H1 (cell line): ENCODE results near the gene UBE2F. TPM values are rescaled to one million over a fixed set of nuclear protein-coding genes. Genes with fewer than 3 reads are reported as not detected.

ENCODE experiments used
- CTCF ChIA-PET: fragments of 300-600 bp; sonication (Branson Sonifier 250); formaldehyde crosslinking; loops from one replicate; lab custom pipeline; 2021; ENCODE audit not compliant: partially characterized antibody; lab: Charles Lee
- POLR2A ChIA-PET: fragments of 300-600 bp; sonication (Branson Sonifier 250); formaldehyde crosslinking; loops from one replicate; lab custom pipeline; 2021; ENCODE audit warnings: inconsistent platforms; ENCODE audit not compliant: partially characterized antibody; lab: Charles Lee
- DNase-seq, 2 experiments: peaks; one replicate each; pipeline versions ENCODE4 v3.0.0 to v3.0.0-alpha.2; 2010 to 2022; ENCODE audit warnings: low spot score in 2 of 2, low read depth in 1 of 2, mixed read lengths in 1 of 2
- FAIRE-seq: peaks from 2 replicates; lab custom pipeline; 2011; peaks lifted over from hg19 to GRCh38; lab: Jason Lieb, UNC
- H2AFZ ChIP-seq: 2 replicates; pipeline ENCODE4 v1.8.1; 2012; ENCODE audit warnings: low read length, inconsistent platforms
- H2AK5ac ChIP-seq: 2 replicates; pipeline ENCODE4 v1.6.1; 2013; ENCODE audit warnings: low read depth, low read length
- H2BK120ac ChIP-seq: replicated peaks from 2 replicates; pipeline ENCODE3; 2013; ENCODE audit warnings: low read depth, low read length, inconsistent platforms
- H2BK12ac ChIP-seq: 2 replicates; pipeline ENCODE4 v1.6.1; 2013; ENCODE audit warnings: low read depth, low read length
- H2BK15ac ChIP-seq: 2 replicates; pipeline ENCODE4 v1.6.1; 2013; ENCODE audit warnings: low read length
- H2BK20ac ChIP-seq: 2 replicates; pipeline ENCODE4 v1.6.1; 2013; ENCODE audit warnings: low read length
- H2BK5ac ChIP-seq: 2 replicates; pipeline ENCODE4 v1.6.1; 2013; ENCODE audit warnings: low read depth, low read length
- H3K14ac ChIP-seq: 2 replicates; pipeline ENCODE4 v1.6.1; 2013; ENCODE audit warnings: inconsistent platforms; ENCODE audit not compliant: insufficient read length
- H3K18ac ChIP-seq: 2 replicates; pipeline ENCODE4 v1.6.1; 2013; ENCODE audit warnings: low read length; ENCODE audit errors: extremely low read depth
- H3K23ac ChIP-seq: 2 replicates; pipeline ENCODE4 v1.6.1; 2013; ENCODE audit warnings: inconsistent platforms; ENCODE audit not compliant: insufficient read length
- H3K23me2 ChIP-seq: 2 replicates; pipeline ENCODE4 v1.6.1; 2013; ENCODE audit warnings: low read depth, low read length
- H3K27ac ChIP-seq: 2 replicates; pipeline ENCODE4 v1.6.1; 2011; ENCODE audit warnings: low read depth, low read length, inconsistent platforms
- H3K27me3 ChIP-seq, 4 experiments: replicated peaks in 1 of 4; 1 replicate in 1 of 4; 2 replicates in 3 of 4; pipeline versions ENCODE4 v1.6.1 to v1.8.1; 2011 to 2013; ENCODE audit warnings: low read length in 3 of 4, mild to moderate bottlenecking in 3 of 4, inconsistent platforms in 2 of 4, mixed read lengths in 2 of 4, moderate library complexity in 1 of 4; ENCODE audit not compliant: control insufficient read depth in 3 of 4, insufficient read depth in 3 of 4; ENCODE audit errors: extremely low read depth in 1 of 4
- H3K36me3 ChIP-seq, 4 experiments: 2 replicates each; pipeline versions ENCODE4 v1.6.1 to v1.8.1; 2011 to 2013; ENCODE audit warnings: mild to moderate bottlenecking in 4 of 4, low read length in 3 of 4, moderate library complexity in 2 of 4, control low read depth in 1 of 4, inconsistent platforms in 1 of 4; ENCODE audit not compliant: insufficient read depth in 4 of 4, control insufficient read depth in 2 of 4
- H3K4ac ChIP-seq: replicated peaks from 2 replicates; pipeline ENCODE3; 2013; ENCODE audit warnings: low read length, low read depth, mixed read lengths, inconsistent platforms; ENCODE audit not compliant: insufficient read length
- H3K4me1 ChIP-seq, 4 experiments: replicated peaks in 1 of 4; 1 replicate in 1 of 4; 2 replicates in 3 of 4; pipeline versions ENCODE4 v1.6.1 to v1.8.1; 2011 to 2013; ENCODE audit warnings: low read length in 3 of 4, inconsistent platforms in 2 of 4, mixed read lengths in 1 of 4; ENCODE audit not compliant: insufficient read depth in 4 of 4, control insufficient read depth in 3 of 4
- H3K4me2 ChIP-seq, 2 experiments: 2 replicates each; pipeline versions ENCODE4 v1.6.1 to v1.8.1; 2011 to 2013; ENCODE audit warnings: low read depth in 2 of 2, low read length in 2 of 2, control low read depth in 1 of 2, inconsistent platforms in 1 of 2, mild to moderate bottlenecking in 1 of 2; ENCODE audit not compliant: insufficient read depth in 1 of 2
- H3K4me3 ChIP-seq, 4 experiments: fragments of 200-600, 300-600 bp in 1 of 4; sonication (generic), shearing (Covaris generic), sonication (Bioruptor Twin) in 1 of 4; 2 replicates each; pipeline versions ENCODE4 v1.5.1 to v1.8.1; 2011 to 2016; ENCODE audit warnings: low read length in 4 of 4, low read depth in 3 of 4, control low read depth in 2 of 4, inconsistent platforms in 2 of 4, mild to moderate bottlenecking in 2 of 4, mixed read lengths in 1 of 4, moderate library complexity in 1 of 4; ENCODE audit not compliant: insufficient read depth in 2 of 4; ENCODE audit errors: extremely low read depth in 1 of 4
- H3K56ac ChIP-seq: replicated peaks from 2 replicates; pipeline ENCODE3; 2013; ENCODE audit warnings: low read depth, mild to moderate bottlenecking, mixed read lengths, low read length, inconsistent platforms; ENCODE audit not compliant: insufficient read length
- H3K79me1 ChIP-seq: 2 replicates; pipeline ENCODE4 v1.6.1; 2013; ENCODE audit warnings: low read depth, low read length, control low read depth
- H3K79me2 ChIP-seq, 2 experiments: 2 replicates each; pipeline versions ENCODE4 v1.6.1 to v1.8.1; 2012 to 2013; ENCODE audit warnings: low read length in 2 of 2, mild to moderate bottlenecking in 2 of 2, inconsistent platforms in 1 of 2; ENCODE audit not compliant: insufficient read depth in 2 of 2, control insufficient read depth in 1 of 2
- H3K9ac ChIP-seq, 4 experiments: replicated peaks in 1 of 4; 1 replicate in 1 of 4; 2 replicates in 3 of 4; pipeline versions ENCODE4 v1.6.1 to v1.8.1; 2011 to 2013; ENCODE audit warnings: low read depth in 3 of 4, low read length in 3 of 4, control low read depth in 2 of 4, mild to moderate bottlenecking in 2 of 4, moderate library complexity in 2 of 4, inconsistent platforms in 1 of 4; ENCODE audit errors: extremely low read depth in 1 of 4
- H3K9me3 ChIP-seq, 2 experiments: 2 replicates each; pipeline versions ENCODE4 v1.6.1 to v1.8.1; 2012 to 2013; ENCODE audit warnings: mild to moderate bottlenecking in 2 of 2, moderate library complexity in 2 of 2, control low read depth in 1 of 2, inconsistent platforms in 1 of 2, low read depth in 1 of 2, low read length in 1 of 2, mixed read lengths in 1 of 2; ENCODE audit not compliant: insufficient read depth in 2 of 2
- H4K20me1 ChIP-seq, 2 experiments: replicated peaks in 1 of 2; 2 replicates each; pipeline versions ENCODE3 to v1.8.1; 2011 to 2013; ENCODE audit warnings: inconsistent platforms in 2 of 2, low read length in 2 of 2, mild to moderate bottlenecking in 1 of 2; ENCODE audit not compliant: insufficient read depth in 2 of 2, control insufficient read depth in 1 of 2
- H4K5ac ChIP-seq: 2 replicates; pipeline ENCODE4 v1.6.1; 2013; ENCODE audit warnings: low read length, low read depth, mixed read lengths, inconsistent platforms; ENCODE audit not compliant: insufficient read length
- H4K8ac ChIP-seq: 2 replicates; pipeline ENCODE4 v1.8.0; 2013; ENCODE audit warnings: mild to moderate bottlenecking, moderate library complexity, low read length, inconsistent platforms; ENCODE audit not compliant: insufficient read depth; ENCODE audit errors: extremely low read depth
- H4K91ac ChIP-seq: replicated peaks from 2 replicates; pipeline ENCODE3; 2013; ENCODE audit warnings: low read length, mixed read lengths, inconsistent platforms; ENCODE audit not compliant: insufficient read length
- CBX5 ChIP-seq: fragments of 300-800, 300-1000 bp; sonication (generic); IDR thresholded peaks from 2 replicates; pipeline ENCODE4 v1.7.1; 2016; ENCODE audit warnings: antibody characterized with exemption, low read length, low read depth
- CBX8 ChIP-seq: fragments of 300-800, 300-1000 bp; sonication (generic); IDR thresholded peaks from 2 replicates; pipeline ENCODE4 v1.7.1; 2016; ENCODE audit warnings: low read depth, low read length, borderline replicate concordance
- CHD1 ChIP-seq: IDR thresholded peaks from 2 replicates; pipeline ENCODE4 v1.6.1; 2012; ENCODE audit warnings: low read depth, low read length, improper control_type of control experiment
- CHD2 ChIP-seq: IDR thresholded peaks from 2 replicates; pipeline ENCODE4 v1.6.1; 2012; ENCODE audit warnings: low read length, improper control_type of control experiment
- GABPA ChIP-seq: IDR thresholded peaks from 2 replicates; pipeline ENCODE4 v1.6.1; 2011; ENCODE audit warnings: mild to moderate bottlenecking, low read length, moderate library complexity, borderline replicate concordance; ENCODE audit not compliant: insufficient read depth
- HDAC6 ChIP-seq: IDR thresholded peaks from one replicate; pipeline ENCODE4 v1.7.1; 2012; ENCODE audit warnings: low read depth, mild to moderate bottlenecking, inconsistent platforms, low read length, moderate library complexity
- JUN ChIP-seq: IDR thresholded peaks from 2 replicates; pipeline ENCODE4 v1.6.1; 2011; ENCODE audit warnings: low read depth, mild to moderate bottlenecking, improper control_type of control experiment, low read length
- KDM4A ChIP-seq: IDR thresholded peaks from one replicate; pipeline ENCODE4 v1.7.1; 2012; ENCODE audit warnings: low read depth, mild to moderate bottlenecking, moderate library complexity, low read length, inconsistent platforms; ENCODE audit not compliant: severe bottlenecking
- NANOG ChIP-seq: IDR thresholded peaks from 2 replicates; pipeline ENCODE4 v1.6.1; 2011; ENCODE audit warnings: low read length, low read depth, mild to moderate bottlenecking, inconsistent platforms; ENCODE audit not compliant: insufficient read depth, poor library complexity, severe bottlenecking
- RAD21 ChIP-seq, 2 experiments: IDR thresholded peaks in 1 of 2; conservative IDR thresholded peaks in 1 of 2; 2 replicates each; pipeline ENCODE4 v1.6.1; 2011; ENCODE audit warnings: low read depth in 2 of 2, low read length in 2 of 2, improper control_type of control experiment in 1 of 2, inconsistent platforms in 1 of 2, mild to moderate bottlenecking in 1 of 2, moderate library complexity in 1 of 2
- RBBP5 ChIP-seq: IDR thresholded peaks from 2 replicates; pipeline ENCODE4 v1.7.1; 2012; ENCODE audit warnings: low read depth, mild to moderate bottlenecking, inconsistent platforms, low read length, moderate library complexity, borderline replicate concordance
- SP1 ChIP-seq: IDR thresholded peaks from 2 replicates; pipeline ENCODE4 v1.6.1; 2011; ENCODE audit warnings: low read depth, low read length
- SP2 ChIP-seq: IDR thresholded peaks from 2 replicates; pipeline ENCODE4 v1.6.1; 2012; ENCODE audit warnings: mild to moderate bottlenecking, low read length, inconsistent platforms
- SP4 ChIP-seq: IDR thresholded peaks from 2 replicates; pipeline ENCODE4 v1.6.1; 2012; ENCODE audit warnings: low read length, inconsistent platforms
- ZNF274 ChIP-seq: IDR thresholded peaks from 2 replicates; pipeline ENCODE4 v1.7.0; 2012; ENCODE audit warnings: low read length, borderline replicate concordance; ENCODE audit errors: extremely low read depth
- WGBS, 2 experiments: shearing (Covaris generic) in 1 of 2; methylation state at CpG; one replicate each; pipeline versions ENCODE4 v1.1.6 to v1.1.7; 2013 to 2015; ENCODE audit warnings: low lambda C conversion rate in 2 of 2, mixed read lengths in 2 of 2, inconsistent platforms in 1 of 2, low coverage in 1 of 2, missing lambda C conversion rate in 1 of 2; ENCODE audit not compliant: insufficient replicate concordance in 2 of 2, insufficient coverage in 1 of 2, insufficient read length in 1 of 2; ENCODE audit errors: extremely low coverage in 1 of 2, missing lambda C conversion rate in 1 of 2; 5-methylcytosine and 5-hydroxymethylcytosine counted together
- polyA plus RNA-seq, 7 experiments: library from polyadenylated mRNA; depleted of rRNA in 3 of 7; stranded (reverse) in 5 of 7; unstranded in 2 of 7; fragments of >200 nt in 5 of 7; fragments of 200-250 nt in 2 of 7; gene quantifications; 1 replicate in 5 of 7; 2 replicates in 1 of 7; 4 replicates in 1 of 7; pipeline versions ENCODE4 v1.2.1 to v1.2.3, GENCODE V29; 2011 to 2013; ENCODE audit warnings: missing spikeins in 2 of 7, mixed read lengths in 2 of 7
- total RNA-seq: library from RNA; stranded (reverse); fragmentation: NEBNext Ultra II Directional; extraction: Animal tissue kit (Norgen Biotek cat#: 25700); gene quantifications from 2 replicates; pipeline ENCODE4 v1.2.1, GENCODE V29; 2021

Gene UBE2F
- total and polyA plus RNA-seq, 2 of the 8 experiments (the other 6 are each of a cell fraction or from before 2014, with no cell fraction given) = 43.3 to 59.8 TPM

GRCh38 chr2:237993701-237994100 lies 26.9 kb downstream of the UBE2F start:
- H3K79me2 ChIP-seq = no peaks in the 10 kb centered on the region
- no peak overlapping the region for H2BK120ac ChIP-seq
- no peak overlapping the region for H4K8ac ChIP-seq
- peaks cover 0 to 9% (median 7%) of the 10 kb centered on the region in 4 experiments; a peak in 5 of 8 replicates for H3K36me3 ChIP-seq
- no peak overlapping the region for H3K23ac ChIP-seq
- H3K23me2 ChIP-seq = no peaks in the 10 kb centered on the region
- no peaks in the 10 kb centered on the region for H3K4me1 ChIP-seq
- no peak overlapping the region for H2BK5ac ChIP-seq
- H3K14ac ChIP-seq = no peak overlapping the region
- H3K9ac ChIP-seq = no peak overlapping the region
- H2AFZ ChIP-seq = no peak overlapping the region
- no peaks in the 10 kb centered on the region for H3K27me3 ChIP-seq
- H4K5ac ChIP-seq = no peak overlapping the region
- no peaks in the 10 kb centered on the region for H3K9me3 ChIP-seq
- no peak overlapping the region for H3K4me3 ChIP-seq
- POLR2A ChIA-PET = interaction anchor here (1.0 kb wide), 1 partner anchor 14 kb away, joined by 4 read pairs; no protein-coding TSS in a partner anchor
- H3K56ac ChIP-seq = no peak overlapping the region
- H4K20me1 ChIP-seq = peaks cover 1 to 2% of the 10 kb centered on the region in 2 experiments
- no peak overlapping the region for H3K27ac ChIP-seq
- no peaks in the 10 kb centered on the region for H3K79me1 ChIP-seq
- CTCF ChIA-PET = interaction anchor here (0.7 to 2.0 kb wide), 4 partner anchors 12 to 115 kb away, joined by 3 to 6 read pairs (median 5); no protein-coding TSS in a partner anchor
- no peak overlapping the region for H2BK15ac ChIP-seq
- no peak overlapping the region for H3K4me2 ChIP-seq
- H3K4ac ChIP-seq = no peak overlapping the region
- H4K91ac ChIP-seq = no peak overlapping the region
- H2BK20ac ChIP-seq = no peak overlapping the region
- no peak for DNase-seq
- no peak overlapping the region for H3K18ac ChIP-seq
- no peak overlapping the region for H2AK5ac ChIP-seq
- no CpG with 5 or more reads among the region's 1 CpG for WGBS, 2 experiments
- H2BK12ac ChIP-seq = no peak overlapping the region
- no peak for FAIRE-seq
- TF ChIP-seq SP2 = no peak
- TF ChIP-seq CBX5 = no peak
- TF ChIP-seq NANOG = no peak
- no peak for TF ChIP-seq CHD1
- TF ChIP-seq CBX8 = no peak
- TF ChIP-seq SP1 = no peak
- TF ChIP-seq HDAC6 = no peak
- no peak for TF ChIP-seq JUN
- no peak for TF ChIP-seq RBBP5
- TF ChIP-seq RAD21 (IDR thresholded peaks at IDR 0.05 in 1 of 2, conservative IDR thresholded peaks at IDR 0.05 in 1 of 2; ENCODE audit: low read depth in 2 of 2, low read length in 2 of 2) = no peak
- TF ChIP-seq ZNF274 = no peak
- TF ChIP-seq CHD2 = no peak
- no peak for TF ChIP-seq KDM4A
- no peak for TF ChIP-seq GABPA
- no peak for TF ChIP-seq SP4
